ENCODE measurements around the gene DGAT2.

DNA sequence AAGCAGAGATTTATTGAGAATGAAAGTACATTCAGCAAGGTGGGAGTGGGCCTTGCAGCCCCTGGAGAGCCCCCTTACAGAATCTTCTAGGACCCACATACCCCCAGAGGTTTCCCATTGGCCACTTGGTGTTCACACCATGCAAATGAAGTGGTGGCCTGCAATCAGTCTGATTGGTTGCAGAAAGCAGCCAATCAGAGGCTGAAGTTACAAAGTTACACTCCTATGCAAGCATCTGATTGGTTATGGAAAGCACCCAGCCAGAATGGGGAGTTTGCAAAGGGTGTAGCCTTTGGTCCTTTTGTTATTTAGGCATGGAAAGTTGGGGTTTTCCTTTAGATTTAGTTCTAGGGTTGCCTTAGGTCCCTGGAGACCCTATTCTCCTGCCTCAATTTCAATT, 81.3 kb downstream of the DGAT2 start:
- TF ChIP-seq, protein P1, sequence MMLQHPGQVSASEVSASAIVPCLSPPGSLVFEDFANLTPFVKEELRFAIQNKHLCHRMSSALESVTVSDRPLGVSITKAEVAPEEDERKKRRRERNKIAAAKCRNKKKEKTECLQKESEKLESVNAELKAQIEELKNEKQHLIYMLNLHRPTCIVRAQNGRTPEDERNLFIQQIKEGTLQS (IDR thresholded peaks at IDR 0.05): no peak
- TF ChIP-seq, protein P2, sequence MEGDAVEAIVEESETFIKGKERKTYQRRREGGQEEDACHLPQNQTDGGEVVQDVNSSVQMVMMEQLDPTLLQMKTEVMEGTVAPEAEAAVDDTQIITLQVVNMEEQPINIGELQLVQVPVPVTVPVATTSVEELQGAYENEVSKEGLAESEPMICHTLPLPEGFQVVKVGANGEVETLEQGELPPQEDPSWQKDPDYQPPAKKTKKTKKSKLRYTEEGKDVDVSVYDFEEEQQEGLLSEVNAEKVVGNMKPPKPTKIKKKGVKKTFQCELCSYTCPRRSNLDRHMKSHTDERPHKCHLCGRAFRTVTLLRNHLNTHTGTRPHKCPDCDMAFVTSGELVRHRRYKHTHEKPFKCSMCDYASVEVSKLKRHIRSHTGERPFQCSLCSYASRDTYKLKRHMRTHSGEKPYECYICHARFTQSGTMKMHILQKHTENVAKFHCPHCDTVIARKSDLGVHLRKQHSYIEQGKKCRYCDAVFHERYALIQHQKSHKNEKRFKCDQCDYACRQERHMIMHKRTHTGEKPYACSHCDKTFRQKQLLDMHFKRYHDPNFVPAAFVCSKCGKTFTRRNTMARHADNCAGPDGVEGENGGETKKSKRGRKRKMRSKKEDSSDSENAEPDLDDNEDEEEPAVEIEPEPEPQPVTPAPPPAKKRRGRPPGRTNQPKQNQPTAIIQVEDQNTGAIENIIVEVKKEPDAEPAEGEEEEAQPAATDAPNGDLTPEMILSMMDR (IDR thresholded peaks at IDR 0.05; ENCODE audit: low read depth, low read length, missing input control): no peak
- TF ChIP-seq RXRA (IDR thresholded peaks at IDR 0.05) (no peak), TAF1 (conservative IDR thresholded peaks at IDR 0.05) (no peak), RAD21 (IDR thresholded peaks at IDR 0.05) (no peak)

All from liver (tissue), 3 donors.